Fibroblast of peridontal ligament (primary cell): ENCODE measurements around the gene FBXW12.

ENCODE experiments used
- DNase-seq: peaks from one replicate; pipeline ENCODE4 v3.0.0-alpha.2; 2010; ENCODE audit errors: extremely low read depth

FBXW12 gene

DNA sequence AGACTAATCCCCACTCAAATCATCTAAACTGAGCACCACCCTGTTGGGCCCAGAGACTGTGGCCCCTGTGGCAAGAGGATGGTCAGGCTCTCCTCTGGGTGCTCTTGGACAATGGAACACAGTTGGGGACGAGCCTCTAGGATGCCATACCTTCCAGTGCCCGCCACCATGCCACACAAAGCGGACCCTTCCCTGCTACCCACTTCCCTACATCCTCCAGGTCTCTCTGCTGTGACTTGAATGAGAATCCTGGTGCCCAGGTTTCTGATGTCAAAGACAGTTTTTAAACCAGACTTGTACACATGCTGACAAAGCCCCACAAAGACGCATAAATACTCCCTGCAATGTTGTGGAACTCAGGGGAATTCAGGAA is 63.2 kb downstream of the FBXW12 start:
- DNase-seq, result no peak

DNA sequence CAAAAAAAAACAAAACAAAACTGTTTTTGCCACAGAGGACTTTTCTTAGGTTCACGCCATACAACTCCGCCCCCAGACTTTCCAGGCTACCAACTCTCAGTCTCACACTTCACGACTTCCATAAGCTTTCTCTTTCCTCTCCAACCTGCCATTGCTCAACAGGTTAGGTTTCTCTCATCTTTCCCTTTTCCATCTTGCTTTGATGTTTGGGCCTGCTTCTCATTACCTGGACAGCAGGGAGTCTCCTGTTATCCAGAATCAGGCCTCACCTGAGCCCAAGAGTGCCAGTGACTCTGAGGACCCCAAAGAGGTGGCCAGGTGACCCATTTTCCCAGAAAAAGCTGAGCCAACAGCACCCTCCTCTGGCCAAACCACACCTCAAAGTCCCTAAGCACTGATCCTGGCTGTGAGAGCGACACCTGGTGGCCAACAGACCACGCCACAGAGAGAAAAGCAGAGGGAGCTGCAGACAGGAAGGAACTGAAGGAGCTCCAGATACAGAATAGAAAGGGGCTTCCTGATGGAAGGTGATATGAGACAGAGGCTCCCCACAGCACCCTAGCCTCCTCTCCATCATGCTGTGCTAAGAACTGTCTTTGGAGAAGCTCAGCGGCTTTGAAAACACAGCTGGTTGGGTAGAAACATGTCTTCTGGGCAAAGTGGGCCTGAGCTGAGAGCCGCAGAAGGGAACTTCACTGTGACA is 63.9 kb downstream of the FBXW12 start:
- peak; percentile 82 for DNase-seq

DNA sequence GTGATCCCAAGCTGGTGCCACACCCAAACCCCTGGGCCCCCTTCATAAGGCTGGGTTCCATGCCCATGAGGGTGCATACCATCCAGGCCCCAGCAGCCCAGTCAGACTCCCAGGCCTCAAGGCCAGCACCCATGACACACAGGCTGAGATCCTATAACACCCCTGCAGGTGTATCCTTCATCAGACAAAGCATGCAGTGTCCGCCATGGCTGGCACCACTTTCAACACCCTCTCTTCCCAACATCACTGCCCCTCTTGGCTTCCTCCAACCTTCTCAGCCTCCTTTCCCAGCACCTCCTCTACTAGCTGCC is 64.4 kb downstream of the FBXW12 start:
- DNase-seq, result no peak

DNA sequence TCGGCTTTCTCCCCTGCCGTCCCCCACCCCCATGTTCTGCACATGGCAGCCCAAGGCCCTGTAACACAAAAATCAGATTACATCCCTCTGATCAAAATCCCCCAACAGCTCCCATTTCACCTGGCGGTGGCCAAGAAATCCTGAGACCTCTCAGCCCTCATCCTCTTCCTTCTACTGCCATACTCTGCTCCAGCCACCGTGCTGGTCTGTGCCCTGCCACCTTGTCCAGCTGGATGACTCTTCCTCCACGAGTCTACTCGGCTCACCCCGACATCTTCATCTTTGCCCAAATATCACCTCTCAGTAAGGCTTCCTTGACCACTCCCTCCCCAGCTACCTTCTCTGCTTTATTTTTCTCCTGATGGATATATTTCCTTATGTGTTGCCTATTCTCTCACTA is 64.8 kb downstream of the FBXW12 start:
- DNase-seq, result no peak

DNA sequence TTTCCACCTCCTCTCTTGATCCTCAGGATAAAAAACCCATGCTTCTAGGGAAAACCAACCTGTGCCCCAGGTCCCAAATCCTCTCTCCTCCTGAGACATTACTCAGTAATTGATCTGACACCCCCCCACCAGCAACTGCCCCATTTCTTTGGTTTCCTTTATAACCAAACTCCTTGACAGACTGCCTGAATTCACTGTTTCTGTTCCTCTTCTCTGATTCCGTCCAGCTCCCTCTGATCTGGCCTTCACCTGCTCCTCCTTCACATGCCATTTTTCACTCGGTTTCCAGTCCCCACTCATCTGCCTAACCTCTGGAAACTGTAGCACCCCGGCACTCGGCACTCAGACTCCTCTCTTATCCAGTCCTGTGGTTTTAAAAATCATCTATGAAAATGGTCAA is 65.8 kb downstream of the FBXW12 start:
- no peak for DNase-seq

DNA sequence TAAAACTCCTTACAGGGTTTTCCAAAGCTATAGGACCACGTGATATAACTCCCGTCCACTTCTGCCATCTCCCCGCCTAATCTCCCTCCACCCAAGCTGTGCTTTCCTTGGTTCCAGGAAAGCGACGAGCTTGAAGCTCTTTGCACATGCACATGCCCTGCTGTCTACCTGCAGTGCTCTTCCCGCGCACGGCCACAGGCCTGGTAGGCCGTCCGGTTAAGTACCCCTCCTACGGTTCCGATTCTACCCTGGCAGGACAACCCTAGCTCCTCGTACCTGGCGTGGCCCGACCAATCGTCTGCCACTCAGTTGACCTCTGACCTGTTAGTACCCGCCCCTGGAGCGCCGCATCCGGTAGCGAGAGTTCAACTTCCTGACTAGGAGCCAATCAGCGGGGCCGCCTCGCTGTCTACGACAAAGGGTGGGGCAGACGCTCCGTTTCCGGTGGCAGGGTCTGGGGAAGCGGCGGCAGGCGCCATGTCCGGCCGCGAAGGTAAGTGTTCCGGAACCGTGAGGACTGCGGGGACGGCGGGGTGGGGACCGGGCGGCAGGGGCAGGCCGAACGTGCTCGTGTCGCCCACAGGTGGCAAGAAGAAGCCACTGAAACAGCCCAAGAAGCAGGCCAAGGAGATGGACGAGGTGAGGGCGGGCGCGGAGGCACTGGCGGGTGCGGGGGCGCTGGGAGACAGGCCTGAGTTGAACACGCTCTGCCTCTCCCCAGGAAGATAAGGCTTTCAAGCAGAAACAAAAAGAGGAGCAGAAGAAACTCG is 68.0 kb downstream of the FBXW12 start, which contains the start of the genes CCDC51 and TMA7:
Gene CCDC51, minus strand, starts transcription at position 300 of the 770 bp plus-strand sequence. CDS start 4,991 bp downstream, outside the sequence.
Gene TMA7, plus strand, starts transcription at position 438 of the 770 bp plus-strand sequence. Its CDS starts 40 bp downstream, at position 478.
- DNase-seq, result peak; percentile 92

DNA sequence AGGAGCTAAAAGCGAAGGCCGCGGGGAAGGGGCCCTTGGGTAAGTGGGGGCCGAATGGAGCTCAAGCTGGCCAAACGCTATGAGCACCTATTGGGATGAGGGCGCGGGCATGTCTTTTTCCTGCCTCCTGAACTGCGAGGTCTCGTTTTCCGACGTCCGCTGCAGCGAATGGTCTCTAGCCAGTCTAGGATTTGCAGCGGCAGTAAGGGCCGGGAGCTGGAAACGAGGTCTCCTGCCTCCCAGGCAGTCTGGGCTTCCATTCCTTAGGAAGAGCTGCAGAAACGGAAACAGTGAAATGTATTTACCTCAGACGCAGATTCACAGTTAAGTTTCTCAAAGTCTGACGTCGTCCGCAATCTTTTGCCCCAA is 68.6 kb downstream of the FBXW12 start:
- peak; percentile 35 for DNase-seq

DNA sequence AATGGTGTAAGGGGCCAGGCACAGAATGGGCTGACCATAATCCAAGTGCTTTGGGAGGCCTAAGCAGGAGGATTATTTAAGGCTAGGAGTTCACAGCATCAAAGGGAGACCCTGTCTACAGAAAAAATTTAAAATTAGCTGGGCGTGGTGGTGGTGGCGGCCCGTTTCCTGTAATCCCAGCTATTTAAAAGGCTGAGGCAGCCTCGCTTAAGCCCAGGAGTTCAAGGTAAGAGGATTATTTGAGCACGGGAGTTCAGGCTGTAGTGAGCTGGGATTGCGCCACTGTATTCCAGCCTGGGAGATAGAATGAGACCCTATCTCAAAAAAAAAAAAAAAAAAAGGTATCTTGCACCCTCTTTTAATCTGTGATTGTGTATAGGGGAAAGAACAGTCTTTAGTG is 69.9 kb downstream of the FBXW12 start:
- DNase-seq, result no peak
